C4-2B (cell line): ENCODE measurements around the gene SLCO3A1.

Experiments used
- ZFX ChIP-seq: fragments of 450-650 bp; IDR thresholded peaks from 2 replicates; pipeline ENCODE4 v1.6.1; 2017
- TF ChIP-seq, protein P1 (sequence below): fragments of 450-650 bp; conservative IDR thresholded peaks from 2 replicates; pipeline ENCODE4 v1.5.1; 2017; ENCODE audit warnings: mild to moderate bottlenecking

DNA sequence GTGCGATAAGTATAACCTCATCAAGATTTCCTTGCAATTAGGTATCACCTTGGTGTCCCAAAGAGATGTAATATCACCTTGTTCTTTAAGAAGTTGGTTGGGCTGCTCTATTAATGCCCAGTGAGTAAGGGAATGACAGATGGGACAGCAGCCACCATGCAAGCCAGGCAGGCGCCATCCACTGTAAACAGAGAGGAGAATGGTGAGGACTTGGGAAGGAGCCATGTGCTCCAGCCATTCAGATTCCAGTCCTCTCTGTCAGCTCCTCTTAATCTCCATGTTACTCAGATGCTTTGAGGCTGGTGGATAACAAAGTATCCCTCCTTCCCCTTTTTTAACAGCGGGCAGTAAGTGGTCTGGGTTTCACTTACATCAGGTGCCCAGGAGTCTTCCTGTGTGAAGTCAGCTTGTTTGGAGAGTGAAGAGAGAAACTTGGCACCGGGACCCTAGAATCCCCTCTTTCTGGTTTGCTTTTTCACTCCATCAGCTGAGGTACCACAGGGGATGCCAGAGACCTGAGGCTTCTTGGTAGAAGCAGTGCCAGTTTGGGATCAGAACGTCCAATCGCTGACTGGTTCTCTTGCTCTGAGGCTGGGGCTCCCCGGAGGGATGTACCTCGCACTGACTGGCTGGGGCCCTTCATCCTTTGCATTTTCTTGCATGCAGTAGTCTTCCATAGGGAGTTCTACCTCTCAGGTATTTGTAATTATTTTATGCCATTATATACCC is 29.5 kb downstream of the SLCO3A1 start:
- TF ChIP-seq, protein P1, sequence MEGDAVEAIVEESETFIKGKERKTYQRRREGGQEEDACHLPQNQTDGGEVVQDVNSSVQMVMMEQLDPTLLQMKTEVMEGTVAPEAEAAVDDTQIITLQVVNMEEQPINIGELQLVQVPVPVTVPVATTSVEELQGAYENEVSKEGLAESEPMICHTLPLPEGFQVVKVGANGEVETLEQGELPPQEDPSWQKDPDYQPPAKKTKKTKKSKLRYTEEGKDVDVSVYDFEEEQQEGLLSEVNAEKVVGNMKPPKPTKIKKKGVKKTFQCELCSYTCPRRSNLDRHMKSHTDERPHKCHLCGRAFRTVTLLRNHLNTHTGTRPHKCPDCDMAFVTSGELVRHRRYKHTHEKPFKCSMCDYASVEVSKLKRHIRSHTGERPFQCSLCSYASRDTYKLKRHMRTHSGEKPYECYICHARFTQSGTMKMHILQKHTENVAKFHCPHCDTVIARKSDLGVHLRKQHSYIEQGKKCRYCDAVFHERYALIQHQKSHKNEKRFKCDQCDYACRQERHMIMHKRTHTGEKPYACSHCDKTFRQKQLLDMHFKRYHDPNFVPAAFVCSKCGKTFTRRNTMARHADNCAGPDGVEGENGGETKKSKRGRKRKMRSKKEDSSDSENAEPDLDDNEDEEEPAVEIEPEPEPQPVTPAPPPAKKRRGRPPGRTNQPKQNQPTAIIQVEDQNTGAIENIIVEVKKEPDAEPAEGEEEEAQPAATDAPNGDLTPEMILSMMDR, result no peak
- no peak for TF ChIP-seq ZFX
